Activated T-helper 2 cell treated with anti-CD3 and anti-CD28 coated beads, Interferon-gamma antibody, Interleukin-2, Interleukin-4, amounts not matched to agents 10 μg/mL and 5 μg/mL and 100 μg/mL, durations not matched to agents 14 hours and 24 hours and 36 hours (primary cell): ENCODE results near the gene DLG2. TPM values are rescaled to one million over a fixed set of nuclear protein-coding genes. Genes with fewer than 3 reads are reported as not detected.

Experiments used
- DNase-seq: peaks from one replicate; pipeline ENCODE4 v3.0.0; 2021; ENCODE audit warnings: low spot score
- H3K27ac Mint-ChIP-seq: one replicate; pipeline ENCODE4 v1.8.0; 2021; ENCODE audit warnings: mixed read lengths
- H3K27me3 Mint-ChIP-seq: one replicate; pipeline ENCODE4 v1.8.0; 2021; ENCODE audit warnings: low read depth, mixed read lengths
- H3K36me3 Mint-ChIP-seq: one replicate; pipeline ENCODE4 v1.8.0; 2021; ENCODE audit warnings: low read depth, mixed read lengths
- H3K4me1 Mint-ChIP-seq: one replicate; pipeline ENCODE4 v1.8.0; 2021; ENCODE audit warnings: low read depth, mixed read lengths
- H3K4me3 Mint-ChIP-seq: one replicate; pipeline ENCODE4 v1.8.0; 2021; ENCODE audit warnings: low read depth, mild to moderate bottlenecking, moderate library complexity, mixed read lengths
- H3K9me3 Mint-ChIP-seq: one replicate; pipeline ENCODE4 v1.8.0; 2021; ENCODE audit warnings: mixed read lengths
- intact Hi-C: fragments of 100-400 bp; cut with micrococcal nuclease; formaldehyde crosslinking; loops from one replicate; pipeline ENCODE4 v1.15.1; 2023
- total RNA-seq: library from RNA; stranded (reverse); gene quantifications from 2 replicates; pipeline ENCODE4 v1.2.3, GENCODE V29; 2022

The DLG2 gene
- total RNA-seq, 1 donor from 2014 or later, result 1.8 TPM

DNA sequence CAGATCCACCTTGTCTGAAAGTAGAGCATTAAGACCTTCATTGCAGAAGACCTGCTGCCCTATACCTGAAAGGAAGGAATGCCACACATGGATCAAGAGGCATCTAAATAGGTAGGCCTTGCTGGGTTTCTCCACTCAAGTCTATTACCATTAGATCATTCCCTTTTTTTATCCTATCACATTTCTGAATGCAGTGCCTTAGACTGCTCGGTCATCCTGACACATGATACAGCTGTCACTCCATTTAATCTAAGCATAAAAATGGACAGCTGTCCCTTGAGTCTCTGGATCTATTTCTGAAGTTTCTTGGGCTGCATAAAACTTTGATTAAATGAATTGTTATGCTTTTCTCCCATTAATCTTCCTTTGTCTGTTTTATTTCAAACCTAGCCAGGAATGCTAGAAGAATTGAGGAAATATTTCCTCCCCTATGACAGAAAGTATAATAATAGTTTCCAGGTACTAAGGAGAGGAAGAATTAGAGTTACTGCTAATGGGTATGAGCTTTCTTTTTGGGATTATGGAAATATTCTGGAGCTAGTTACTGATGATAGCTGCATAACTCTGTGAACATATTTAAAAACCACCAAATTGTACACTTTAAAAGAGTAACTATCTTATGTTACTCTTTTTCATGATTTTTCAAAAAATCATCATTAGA, 88.0 kb downstream of the DLG2 start:
- Mint-ChIP-seq H3K27me3 (no peaks in the 10 kb centered on the region), H3K9me3 (peaks cover 14% of the 10 kb centered on the region), H3K4me3 (no peak overlapping the region), H3K27ac (no peak overlapping the region), H3K36me3 (no peaks in the 10 kb centered on the region), H3K4me1 (no peaks in the 10 kb centered on the region)
- intact Hi-C loops, result no loop called here
- DNase-seq, result no peak

DNA sequence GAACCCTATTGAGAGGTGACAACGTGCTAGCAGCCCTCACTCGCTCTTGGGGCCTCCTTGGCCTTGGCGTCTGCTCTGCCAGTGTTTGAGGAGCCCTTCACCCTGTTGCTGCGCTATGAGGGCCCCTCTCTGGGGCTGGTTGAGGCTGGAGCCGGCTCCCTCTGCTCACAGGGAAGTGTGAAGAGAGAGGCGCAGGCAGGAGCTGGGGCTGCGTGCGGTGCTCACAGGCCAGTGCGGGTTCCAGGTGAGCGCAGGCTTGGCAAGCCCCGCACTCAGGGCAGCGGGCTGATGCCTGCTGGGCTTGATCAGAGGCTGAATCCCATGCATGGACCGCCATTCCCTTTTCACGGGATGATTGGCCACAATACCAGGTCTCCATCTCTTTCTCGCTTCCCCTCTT, 90.7 kb downstream of the DLG2 start:
- Mint-ChIP-seq H3K4me3 (no peak overlapping the region), H3K36me3 (no peaks in the 10 kb centered on the region), H3K27me3 (no peaks in the 10 kb centered on the region), H3K9me3 (peaks cover 14% of the 10 kb centered on the region), H3K27ac (no peak overlapping the region), H3K4me1 (no peaks in the 10 kb centered on the region)
- DNase-seq, result no peak
- intact Hi-C loops, result no loop called here

GRCh38 chr11:85534806-85535205, 92.3 kb downstream of the DLG2 start:
- DNase-seq, result no peak
- H3K9me3 Mint-ChIP-seq, result peaks cover 14% of the 10 kb centered on the region
- H3K27ac Mint-ChIP-seq, result no peak overlapping the region
- intact Hi-C loops, result no loop called here
- no peaks in the 10 kb centered on the region for H3K4me1 Mint-ChIP-seq
- H3K36me3 Mint-ChIP-seq, result no peaks in the 10 kb centered on the region
- H3K27me3 Mint-ChIP-seq, result no peaks in the 10 kb centered on the region
- H3K4me3 Mint-ChIP-seq, result no peak overlapping the region

- Mint-ChIP-seq H3K9me3 (peaks cover 9% of the 10 kb centered on the region), H3K27ac (no peak overlapping the region), H3K36me3 (no peaks in the 10 kb centered on the region), H3K27me3 (no peaks in the 10 kb centered on the region), H3K4me3 (no peak overlapping the region), H3K4me1 (no peaks in the 10 kb centered on the region)
- intact Hi-C loops, result no loop called here
- DNase-seq, result no peak
These were observed 95.8 kb downstream of the DLG2 start for GRCh38 chr11:85531191-85531897.

DNA sequence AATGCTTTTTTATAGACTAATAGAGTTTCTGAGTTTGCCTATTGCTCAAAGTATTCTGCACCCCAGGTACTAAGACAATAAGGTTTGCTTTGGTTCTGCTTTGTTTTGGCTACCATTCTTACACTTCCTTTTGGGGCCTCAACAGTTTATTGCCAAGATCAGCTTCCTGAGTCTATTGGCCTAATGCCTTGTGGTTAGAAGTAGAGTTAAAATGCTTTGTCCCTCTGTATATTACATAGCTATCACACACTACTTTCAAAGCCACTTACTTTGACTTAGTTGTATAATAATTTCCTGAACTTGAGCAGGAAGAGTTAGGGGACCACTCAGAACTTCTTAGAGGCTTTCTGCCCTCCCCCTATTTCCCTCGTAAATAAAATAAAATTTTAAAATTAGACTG, 96.5 kb downstream of the DLG2 start:
- Mint-ChIP-seq H3K4me3 (no peak overlapping the region), H3K27me3 (no peaks in the 10 kb centered on the region), H3K27ac (no peak overlapping the region), H3K4me1 (no peaks in the 10 kb centered on the region), H3K36me3 (no peaks in the 10 kb centered on the region), H3K9me3 (peaks cover 9% of the 10 kb centered on the region)
- no peak for DNase-seq
- intact Hi-C loops, result no loop called here

- Mint-ChIP-seq H3K27me3 (no peaks in the 10 kb centered on the region), H3K9me3 (peaks cover 21% of the 10 kb centered on the region), H3K4me3 (no peak overlapping the region), H3K27ac (no peak overlapping the region), H3K36me3 (no peaks in the 10 kb centered on the region), H3K4me1 (no peaks in the 10 kb centered on the region)
- DNase-seq, result no peak
- intact Hi-C loops, result no loop called here
These were observed 100.6 kb downstream of the DLG2 start for GRCh38 chr11:85526564-85526963.

DNA sequence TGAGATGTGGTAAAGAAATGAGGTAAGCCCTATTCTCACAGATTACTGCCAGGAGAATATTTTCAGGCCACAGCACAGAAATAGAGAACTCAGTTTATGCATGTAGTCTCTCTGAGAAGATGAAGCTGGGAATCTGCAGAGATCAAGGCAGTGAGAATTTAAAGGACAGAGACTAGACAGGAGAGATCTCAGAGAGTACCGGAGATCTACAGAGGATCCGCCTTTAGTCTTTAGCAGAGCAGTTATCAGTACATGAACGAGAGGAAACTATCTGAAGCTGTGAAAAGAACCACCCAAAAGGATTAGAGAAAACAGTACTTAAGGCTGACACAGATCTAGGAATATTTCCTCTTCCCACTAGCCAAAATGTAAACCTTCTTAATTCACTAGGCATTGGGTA, 101.5 kb downstream of the DLG2 start:
- intact Hi-C loops, result no loop called here
- H3K9me3 Mint-ChIP-seq, result peaks cover 24% of the 10 kb centered on the region
- no peaks in the 10 kb centered on the region for H3K4me1 Mint-ChIP-seq
- DNase-seq, result no peak
- H3K4me3 Mint-ChIP-seq, result no peak overlapping the region
- no peaks in the 10 kb centered on the region for H3K27me3 Mint-ChIP-seq
- no peak overlapping the region for H3K27ac Mint-ChIP-seq
- H3K36me3 Mint-ChIP-seq, result no peaks in the 10 kb centered on the region

- H3K4me3 Mint-ChIP-seq, result no peak overlapping the region
- DNase-seq, result no peak
- H3K36me3 Mint-ChIP-seq, result no peaks in the 10 kb centered on the region
- H3K27ac Mint-ChIP-seq, result no peak overlapping the region
- no peaks in the 10 kb centered on the region for H3K27me3 Mint-ChIP-seq
- H3K9me3 Mint-ChIP-seq, result peaks cover 22% of the 10 kb centered on the region
- intact Hi-C loops, result no loop called here
- no peaks in the 10 kb centered on the region for H3K4me1 Mint-ChIP-seq
These were observed 109.9 kb downstream of the DLG2 start for GRCh38 chr11:85517272-85517671.

GRCh38 chr11:85495918-85496317, 131.2 kb downstream of the DLG2 start:
- no peaks in the 10 kb centered on the region for H3K27me3 Mint-ChIP-seq
- no peaks in the 10 kb centered on the region for H3K36me3 Mint-ChIP-seq
- intact Hi-C loops, result no loop called here

DNA sequence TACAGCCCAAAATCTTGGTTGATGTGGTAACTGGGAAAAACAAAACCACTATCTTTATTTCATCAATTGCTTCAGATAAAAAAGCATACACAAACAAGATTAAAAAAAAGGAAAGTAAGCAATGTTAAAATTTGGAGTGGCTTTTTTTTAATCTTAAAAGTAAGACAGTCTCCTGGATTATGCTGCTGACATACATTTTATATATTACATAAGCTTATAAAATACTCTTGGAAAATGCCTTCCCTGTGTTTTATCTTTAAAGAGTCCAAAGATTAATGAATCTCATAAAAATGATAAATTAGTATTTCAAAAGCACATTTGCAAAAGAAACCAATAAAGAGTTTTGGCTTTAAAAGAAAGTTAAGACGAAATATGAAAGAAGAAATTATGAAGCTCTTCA, 132.7 kb downstream of the DLG2 start:
- H3K36me3 Mint-ChIP-seq, result no peaks in the 10 kb centered on the region
- H3K27ac Mint-ChIP-seq, result no peak overlapping the region
- no peak for DNase-seq
- intact Hi-C loops, result no loop called here
- H3K4me3 Mint-ChIP-seq, result no peak overlapping the region
- H3K27me3 Mint-ChIP-seq, result no peaks in the 10 kb centered on the region
- no peaks in the 10 kb centered on the region for H3K4me1 Mint-ChIP-seq
- H3K9me3 Mint-ChIP-seq, result peaks cover 13% of the 10 kb centered on the region

More at GRCh38 chr11:85495918-85496317, 131.2 kb downstream of the DLG2 start:
- DNase-seq, result no peak
- H3K4me1 Mint-ChIP-seq, result no peaks in the 10 kb centered on the region
- peaks cover 13% of the 10 kb centered on the region for H3K9me3 Mint-ChIP-seq
- no peak overlapping the region for H3K27ac Mint-ChIP-seq
- H3K4me3 Mint-ChIP-seq, result no peak overlapping the region

GRCh38 chr11:85485902-85486301, 141.2 kb downstream of the DLG2 start:
- DNase-seq, result no peak
- Mint-ChIP-seq H3K4me1 (no peaks in the 10 kb centered on the region), H3K4me3 (no peak overlapping the region), H3K27me3 (no peaks in the 10 kb centered on the region), H3K36me3 (no peaks in the 10 kb centered on the region), H3K27ac (no peak overlapping the region), H3K9me3 (peaks cover 24% of the 10 kb centered on the region)
- intact Hi-C loops, result no loop called here

GRCh38 chr11:85483861-85484260, 143.3 kb downstream of the DLG2 start:
- H3K27ac Mint-ChIP-seq, result no peak overlapping the region
- intact Hi-C loops, result no loop called here
- DNase-seq, result no peak

GRCh38 chr11:85481862-85482261, 145.3 kb downstream of the DLG2 start:
- H3K4me3 Mint-ChIP-seq, result no peak overlapping the region
- H3K4me1 Mint-ChIP-seq, result no peaks in the 10 kb centered on the region
- no peak for DNase-seq
- intact Hi-C loops, result no loop called here
- peaks cover 16% of the 10 kb centered on the region for H3K9me3 Mint-ChIP-seq
- H3K27ac Mint-ChIP-seq, result no peak overlapping the region
- H3K27me3 Mint-ChIP-seq, result no peaks in the 10 kb centered on the region
- no peaks in the 10 kb centered on the region for H3K36me3 Mint-ChIP-seq

More at GRCh38 chr11:85483861-85484260, 143.3 kb downstream of the DLG2 start:
- H3K4me1 Mint-ChIP-seq, result no peaks in the 10 kb centered on the region
- H3K36me3 Mint-ChIP-seq, result no peaks in the 10 kb centered on the region
- H3K9me3 Mint-ChIP-seq, result peaks cover 24% of the 10 kb centered on the region
- no peak overlapping the region for H3K4me3 Mint-ChIP-seq
- H3K27me3 Mint-ChIP-seq, result no peaks in the 10 kb centered on the region
